GM18909 (cell line): Measurements from ENCODE around the gene AGTRAP.

ENCODE experiments used
- ATAC-seq: cut with Tn5 transposase; IDR thresholded peaks from one replicate; pipeline ENCODE4 v1.9.1; 2021; ENCODE audit warnings: mild to moderate bottlenecking; ENCODE audit not compliant: unreplicated experiment, poor library complexity

Gene AGTRAP

DNA sequence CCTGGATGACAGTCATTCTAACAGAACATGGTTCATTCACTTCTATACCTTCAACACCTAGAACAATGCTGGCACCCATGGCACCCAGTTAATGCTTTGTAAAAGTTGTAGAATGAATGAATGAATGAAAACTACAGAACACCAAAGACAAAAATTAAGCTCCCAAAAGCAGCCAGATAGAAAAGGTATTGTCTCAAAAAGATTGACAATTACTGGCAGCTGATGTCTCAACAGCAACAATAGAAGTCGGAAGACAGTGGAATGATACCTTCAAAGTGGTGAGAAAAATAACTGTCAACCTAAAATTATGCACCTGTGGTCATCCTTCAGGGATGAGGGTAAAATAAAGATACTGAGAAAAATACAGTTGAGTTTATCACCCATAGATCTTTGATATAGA, 21.1 kb downstream of the AGTRAP start:
- ATAC-seq = no peak

DNA sequence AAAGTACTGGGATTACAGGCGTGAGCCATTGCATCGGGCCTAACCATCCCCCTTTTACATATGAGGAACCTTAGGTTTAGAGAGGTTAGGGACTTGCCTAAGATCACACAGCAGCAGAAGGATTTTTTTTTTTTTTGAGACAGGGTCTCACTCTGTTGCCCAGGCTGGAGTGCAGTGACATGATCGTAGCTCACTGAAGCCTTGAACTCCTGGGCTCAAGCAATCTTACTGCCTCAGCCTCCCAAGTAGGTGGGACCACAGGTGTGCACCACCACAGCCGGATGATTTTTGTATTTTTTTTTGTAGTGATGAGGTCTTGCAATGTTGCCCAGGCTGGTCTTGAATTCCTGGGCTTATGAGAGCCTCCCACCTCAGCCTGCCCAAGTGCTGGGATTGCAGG, 23.9 kb downstream of the AGTRAP start:
- ATAC-seq = no peak

DNA sequence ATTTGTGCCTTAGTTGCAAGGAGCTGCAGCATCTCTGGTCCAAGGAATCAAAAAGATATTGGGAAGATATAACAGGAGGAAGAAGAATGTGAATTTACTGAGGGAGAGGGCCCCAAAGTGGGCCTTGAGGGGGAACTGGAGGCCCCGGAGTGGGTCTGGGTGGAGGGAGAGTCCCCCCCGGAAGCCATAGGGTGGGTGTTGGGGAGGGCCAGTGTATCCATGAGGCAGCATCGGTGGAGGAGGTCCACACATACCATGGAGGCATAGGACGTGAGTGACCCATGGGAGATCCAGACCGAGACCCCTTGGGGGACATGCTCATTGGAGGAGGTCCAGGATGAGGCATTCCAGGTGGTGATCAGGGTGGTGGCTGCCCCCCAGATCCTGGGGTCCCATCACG, 25.3 kb downstream of the AGTRAP start:
- no peak for ATAC-seq

DNA sequence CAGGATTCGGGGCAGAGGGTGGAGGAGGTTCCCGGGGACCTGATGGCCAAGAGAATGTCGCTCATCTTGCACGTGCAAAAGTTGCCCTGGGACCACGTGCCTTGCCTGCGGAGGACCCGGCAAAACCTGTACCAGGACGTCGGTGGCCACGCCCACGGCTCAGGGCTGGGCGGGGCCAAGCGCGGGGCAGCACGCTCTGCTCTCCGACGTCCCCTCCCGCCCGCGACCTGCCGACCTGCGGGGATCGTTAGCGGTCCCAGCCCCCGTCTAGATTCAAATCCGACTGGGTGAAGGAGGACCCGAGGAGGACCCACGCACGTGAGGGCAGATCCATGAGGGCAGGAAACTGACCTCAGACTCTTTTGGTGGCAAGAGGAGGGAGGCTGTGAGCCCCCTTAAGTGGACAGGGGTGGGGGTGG, 26.1 kb downstream of the AGTRAP start, which contains the start of gene C1orf167:
Gene C1orf167, plus strand, starts transcription at position 206 of the 419 bp plus-strand sequence. CDS start 2,208 bp downstream, outside the sequence.
- ATAC-seq = no peak

DNA sequence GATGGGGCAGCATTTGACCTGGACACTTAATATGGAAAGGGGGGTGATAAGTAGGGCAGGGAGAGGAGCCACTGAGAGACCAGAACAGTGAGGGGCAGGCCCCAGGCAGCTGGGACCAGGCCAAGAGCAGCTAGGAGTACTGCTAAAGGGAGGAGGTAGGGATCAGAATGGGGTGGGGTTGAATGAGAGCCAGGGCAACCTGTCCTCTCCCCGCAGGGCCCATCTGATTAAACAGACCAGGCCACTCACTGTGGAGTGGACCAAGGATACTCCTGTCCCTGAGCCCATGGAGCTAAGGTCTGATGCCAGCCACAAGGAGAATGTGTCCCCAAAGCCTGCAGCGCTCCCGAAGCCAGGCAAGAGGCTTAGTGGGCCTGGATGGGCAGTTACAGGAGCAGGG, 28.2 kb downstream of the AGTRAP start:
- no peak for ATAC-seq

DNA sequence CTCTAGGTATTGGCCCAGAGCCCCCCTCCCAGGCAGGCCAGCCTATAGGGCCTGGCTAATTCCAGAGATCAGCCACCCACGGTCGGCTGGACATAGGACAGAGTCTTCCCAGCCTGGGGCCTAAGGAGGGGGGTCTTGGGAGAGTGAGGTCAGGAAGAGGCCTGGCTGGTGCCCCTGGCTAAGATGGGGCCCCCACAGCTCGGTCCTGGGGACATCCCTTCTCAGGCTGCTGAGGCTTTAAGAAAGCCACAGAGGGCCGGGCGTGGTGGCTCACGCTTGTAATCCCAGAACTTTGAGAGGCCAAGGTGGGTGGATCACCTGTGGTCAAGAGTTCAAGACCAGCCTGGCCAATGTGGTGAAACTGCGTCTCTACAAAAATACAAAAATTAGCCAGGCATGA, 28.6 kb downstream of the AGTRAP start:
- no peak for ATAC-seq

DNA sequence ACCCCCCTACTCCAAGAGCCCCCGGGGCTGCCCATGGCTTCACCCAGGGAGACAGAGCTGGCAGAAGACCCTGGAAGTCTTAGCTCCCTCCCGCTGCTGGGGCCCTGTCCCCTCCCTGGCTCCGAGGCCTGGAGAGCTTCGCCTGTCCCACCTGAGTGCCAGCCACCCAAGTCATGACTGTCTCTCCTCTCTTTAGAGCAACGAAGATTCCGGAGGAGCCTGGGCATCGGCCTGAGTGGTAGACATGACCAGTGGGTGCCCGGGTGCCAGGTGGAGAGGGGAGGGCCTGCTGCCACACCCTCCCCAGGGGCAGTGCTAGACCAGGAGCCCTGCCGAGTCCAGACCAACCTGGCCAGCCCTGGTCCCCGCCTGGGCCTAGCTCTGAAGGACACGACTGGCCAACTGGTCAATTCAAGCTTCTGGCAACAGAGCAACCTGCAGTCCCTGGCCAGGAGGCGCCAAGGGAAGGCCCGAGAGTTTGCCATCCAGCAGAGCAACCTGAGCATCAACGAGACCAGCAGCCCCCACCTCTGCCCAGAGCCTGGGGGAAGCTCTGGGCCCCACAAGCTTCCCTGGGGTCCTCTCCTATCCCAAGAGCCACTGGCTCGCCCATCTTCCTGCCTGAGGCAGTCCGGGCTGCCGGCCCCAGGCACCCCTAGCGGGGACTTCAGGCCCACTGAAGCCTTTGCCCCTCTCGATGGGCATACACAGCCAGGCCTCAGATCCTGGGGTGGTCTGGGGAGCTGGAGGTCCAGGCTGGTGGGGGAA, 29.9 kb downstream of the AGTRAP start:
- ATAC-seq = no peak

DNA sequence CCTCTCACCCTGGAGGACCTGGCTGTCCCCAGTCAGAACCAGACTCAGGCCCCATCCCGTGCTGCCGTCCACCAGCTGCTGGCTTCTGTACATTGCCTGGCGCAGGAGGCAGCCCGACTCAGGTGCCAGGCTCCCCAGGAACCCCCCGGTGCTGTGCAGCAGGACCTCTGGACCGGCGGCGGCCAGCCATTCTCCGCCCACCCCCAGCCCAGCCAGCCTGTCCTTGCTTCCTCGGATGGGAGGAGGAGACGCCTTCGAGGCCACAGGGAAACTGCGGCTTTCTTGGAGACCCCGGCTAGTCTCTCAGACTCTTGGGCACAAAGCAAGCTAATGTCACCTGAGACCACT, 30.5 kb downstream of the AGTRAP start:
- no peak for ATAC-seq

DNA sequence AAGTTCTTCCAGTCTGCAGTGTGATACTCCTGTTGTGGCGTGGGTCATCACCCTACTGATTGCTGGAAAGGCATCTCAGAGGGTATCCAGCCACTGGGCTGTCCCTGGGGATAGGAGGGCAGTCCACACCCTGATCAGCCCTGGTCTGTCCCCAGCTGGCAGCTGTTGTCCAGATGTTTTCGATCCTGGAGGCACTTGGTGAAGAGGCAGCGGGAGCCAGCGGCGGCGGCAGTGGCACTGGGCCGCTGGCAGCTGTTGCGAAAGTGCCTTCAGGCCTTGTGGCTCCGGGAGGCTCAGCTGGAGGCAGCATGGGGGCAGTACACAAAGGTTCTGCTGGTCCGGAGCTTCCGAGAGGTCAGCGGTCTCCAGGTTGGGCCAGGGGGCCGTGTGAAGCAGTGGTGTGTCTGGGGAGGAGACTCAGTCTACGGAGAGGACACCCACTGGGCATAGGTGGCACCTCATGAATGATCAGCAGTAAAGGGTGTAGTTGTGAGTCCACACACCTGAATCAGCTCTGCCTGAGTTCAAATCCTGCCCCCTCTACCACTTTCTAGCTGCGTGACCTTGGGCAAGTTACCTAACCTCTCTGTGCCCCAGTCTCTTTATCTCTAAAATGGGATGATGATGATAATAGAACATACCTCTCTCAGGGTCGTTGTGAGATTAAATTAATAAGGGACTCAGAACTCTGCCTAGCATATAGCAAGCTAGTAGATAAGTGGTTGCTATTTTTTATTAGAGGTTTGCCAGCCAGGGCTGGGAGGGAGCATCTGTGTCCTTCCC, 32.2 kb downstream of the AGTRAP start:
- ATAC-seq = no peak

DNA sequence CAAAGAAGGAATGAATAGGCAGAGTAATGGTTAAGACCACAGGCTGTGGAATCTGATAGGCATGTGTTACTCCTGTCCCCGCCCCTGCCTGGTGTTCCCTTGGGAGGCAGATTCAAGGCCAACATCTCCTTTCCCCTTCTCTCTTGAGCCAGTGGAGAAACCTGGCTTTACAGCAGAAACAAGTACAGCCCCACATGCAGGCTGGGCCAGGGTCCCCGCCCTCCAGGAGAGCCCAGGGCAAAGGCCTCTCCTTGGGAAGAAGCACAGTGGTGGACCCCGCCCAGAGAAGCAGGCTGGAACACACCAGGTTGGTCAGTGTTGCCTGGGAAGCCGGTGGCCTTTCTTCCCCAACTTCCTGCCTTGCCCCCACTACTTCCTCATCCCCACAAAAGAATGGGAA, 32.9 kb downstream of the AGTRAP start:
- no peak for ATAC-seq

DNA sequence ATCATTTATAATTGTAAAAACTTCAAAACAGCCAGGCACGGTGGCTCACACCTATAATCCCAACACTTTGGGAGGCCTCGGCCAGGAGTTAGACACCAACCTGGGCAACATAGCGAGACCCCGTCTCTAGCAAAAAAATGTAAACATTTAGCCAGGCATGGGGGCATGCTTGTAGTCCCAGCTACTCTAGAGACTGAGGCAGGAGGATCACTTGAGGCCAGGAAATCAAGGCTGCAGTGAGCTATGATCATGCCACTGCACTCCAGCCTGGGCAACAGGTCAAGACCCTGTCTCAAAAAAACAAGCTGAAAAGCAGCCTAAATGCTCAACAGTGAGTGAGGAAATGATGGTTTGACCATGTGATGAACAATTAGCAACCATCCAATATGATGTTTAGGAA, 33.3 kb downstream of the AGTRAP start:
- no peak for ATAC-seq

DNA sequence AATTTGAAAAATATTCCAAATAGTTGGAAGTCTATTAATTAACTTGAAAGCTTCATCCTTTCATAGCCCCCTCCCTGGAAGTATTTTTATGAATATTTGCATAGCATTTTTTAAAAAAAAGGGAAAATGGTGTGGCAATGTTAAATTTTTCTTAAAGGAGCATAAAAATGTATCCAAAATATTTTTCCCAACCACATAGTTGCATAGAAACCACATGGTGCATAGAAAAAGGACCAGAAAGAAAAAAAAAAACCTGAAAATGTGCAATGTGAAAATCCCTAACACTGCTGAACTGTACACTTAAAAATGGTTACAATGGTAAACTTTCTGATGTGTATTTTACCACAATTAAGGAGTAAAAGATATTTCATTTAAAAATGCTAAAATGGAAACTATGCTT, 34.1 kb downstream of the AGTRAP start:
- ATAC-seq = no peak

DNA sequence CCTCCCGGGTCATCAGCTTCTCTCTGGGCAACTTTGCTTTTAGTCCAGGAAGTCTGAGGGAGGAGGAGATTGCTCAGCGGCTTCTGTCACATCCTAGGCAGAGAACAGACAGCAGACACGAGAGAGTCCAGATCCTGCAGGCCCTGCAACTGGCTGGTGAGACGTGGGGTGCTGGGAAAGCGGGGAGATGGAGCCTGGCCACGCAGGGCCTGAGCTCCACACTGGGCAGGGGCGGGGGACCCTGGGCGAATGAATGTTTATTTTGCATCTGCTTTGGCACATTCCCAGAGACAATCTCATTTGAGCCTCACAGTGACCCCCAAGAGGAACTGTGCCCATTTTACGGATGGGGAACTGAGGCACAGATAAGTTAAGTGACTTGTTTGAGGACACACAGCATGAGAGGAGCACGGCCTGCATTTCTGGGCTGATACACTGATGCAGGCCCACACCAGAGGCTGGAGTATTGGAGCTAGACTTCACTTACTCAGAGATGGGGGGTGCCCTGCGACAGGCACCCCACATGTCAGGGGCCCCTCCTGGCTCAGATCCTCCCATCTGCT, 35.6 kb downstream of the AGTRAP start:
- no peak for ATAC-seq

DNA sequence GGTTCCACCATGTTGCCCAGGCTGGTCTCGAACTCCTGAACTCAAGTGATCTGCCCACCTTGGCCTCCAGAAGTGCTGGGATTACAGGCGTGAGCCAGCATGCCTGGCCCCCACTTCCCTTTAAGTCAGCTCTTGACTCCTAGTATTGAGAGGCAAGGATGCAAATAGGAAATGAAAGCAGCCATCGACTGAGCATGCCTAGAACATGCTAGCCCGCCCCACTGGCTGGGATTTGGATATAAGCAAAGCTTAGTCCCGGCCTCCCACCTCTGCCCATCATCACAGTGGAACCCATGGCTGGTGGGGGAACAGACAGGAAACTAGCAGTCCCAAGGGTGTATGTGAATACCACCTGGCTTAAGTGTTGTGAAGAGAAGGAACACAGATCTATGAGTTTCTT, 36.5 kb downstream of the AGTRAP start:
- ATAC-seq = no peak

DNA sequence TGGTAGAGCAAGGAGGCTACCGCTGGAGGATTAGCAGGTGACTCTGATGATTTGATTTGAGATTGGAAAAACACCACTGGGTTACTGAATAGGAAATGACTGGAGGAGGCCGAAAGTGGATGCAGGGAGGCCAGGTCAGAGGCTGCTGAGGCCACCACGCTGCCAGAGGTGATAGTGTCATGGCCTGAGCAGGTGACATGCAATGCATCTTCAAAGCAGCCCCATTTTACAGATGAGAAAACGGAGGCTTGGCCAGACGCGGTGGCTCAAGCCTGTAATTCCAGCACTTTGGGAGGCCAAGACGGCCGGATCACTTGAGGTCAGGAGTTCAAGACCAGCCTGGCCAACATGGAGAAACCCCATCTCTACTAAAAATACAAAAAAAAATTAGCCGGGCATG, 38.8 kb downstream of the AGTRAP start:
- no peak for ATAC-seq

DNA sequence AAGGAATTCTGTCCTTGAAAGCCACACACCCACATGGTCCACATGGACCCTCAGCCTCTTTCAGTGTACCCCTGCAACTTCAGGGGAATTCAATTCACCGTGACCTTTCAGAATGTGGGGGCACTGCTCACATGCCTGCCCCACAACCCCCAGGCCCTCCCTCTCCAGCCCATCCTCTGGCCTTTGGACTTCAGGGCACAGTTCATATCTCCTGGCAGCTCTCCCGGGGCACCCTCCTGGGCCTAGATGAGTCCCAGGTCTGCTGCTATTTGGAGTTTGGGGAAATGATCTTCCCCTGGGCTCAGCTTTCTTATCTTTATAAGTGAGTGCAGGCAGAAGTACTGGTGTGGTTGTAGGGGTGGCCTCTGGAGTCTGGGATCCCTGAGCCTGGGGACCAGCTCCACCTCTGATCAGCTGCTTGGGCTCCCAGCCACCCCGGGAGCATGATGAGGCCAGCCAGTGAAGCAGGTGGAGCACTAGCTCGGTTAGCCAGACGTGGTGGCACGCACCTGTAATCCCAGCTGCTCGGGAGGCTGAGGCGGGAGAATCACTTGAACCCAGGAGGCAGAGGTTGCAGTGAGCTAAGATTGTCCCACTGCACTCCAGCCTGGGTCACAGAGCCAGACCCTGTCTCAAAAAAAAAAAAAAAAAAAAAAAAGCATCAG, 41.9 kb downstream of the AGTRAP start:
- ATAC-seq = no peak

DNA sequence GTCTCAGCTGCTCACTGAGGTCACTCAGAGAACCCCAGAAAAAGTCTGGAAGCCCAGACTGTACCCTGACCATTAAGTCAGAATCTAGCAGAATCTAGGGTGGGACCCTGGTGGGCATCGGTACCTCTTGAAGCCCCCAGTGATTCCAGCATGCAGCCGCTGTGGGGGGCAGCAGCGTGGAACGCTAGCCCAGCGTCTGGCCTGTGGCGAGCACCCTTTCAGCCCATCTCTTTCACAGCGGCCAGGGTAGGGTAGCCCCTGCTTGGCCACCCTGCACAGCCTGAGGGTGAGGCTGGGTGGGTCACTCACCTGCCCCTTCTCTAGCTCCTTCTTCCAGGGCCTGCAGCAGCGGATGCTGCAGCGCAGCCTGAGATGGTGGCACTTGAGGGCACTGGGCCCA, 42.4 kb downstream of the AGTRAP start:
- ATAC-seq = no peak

DNA sequence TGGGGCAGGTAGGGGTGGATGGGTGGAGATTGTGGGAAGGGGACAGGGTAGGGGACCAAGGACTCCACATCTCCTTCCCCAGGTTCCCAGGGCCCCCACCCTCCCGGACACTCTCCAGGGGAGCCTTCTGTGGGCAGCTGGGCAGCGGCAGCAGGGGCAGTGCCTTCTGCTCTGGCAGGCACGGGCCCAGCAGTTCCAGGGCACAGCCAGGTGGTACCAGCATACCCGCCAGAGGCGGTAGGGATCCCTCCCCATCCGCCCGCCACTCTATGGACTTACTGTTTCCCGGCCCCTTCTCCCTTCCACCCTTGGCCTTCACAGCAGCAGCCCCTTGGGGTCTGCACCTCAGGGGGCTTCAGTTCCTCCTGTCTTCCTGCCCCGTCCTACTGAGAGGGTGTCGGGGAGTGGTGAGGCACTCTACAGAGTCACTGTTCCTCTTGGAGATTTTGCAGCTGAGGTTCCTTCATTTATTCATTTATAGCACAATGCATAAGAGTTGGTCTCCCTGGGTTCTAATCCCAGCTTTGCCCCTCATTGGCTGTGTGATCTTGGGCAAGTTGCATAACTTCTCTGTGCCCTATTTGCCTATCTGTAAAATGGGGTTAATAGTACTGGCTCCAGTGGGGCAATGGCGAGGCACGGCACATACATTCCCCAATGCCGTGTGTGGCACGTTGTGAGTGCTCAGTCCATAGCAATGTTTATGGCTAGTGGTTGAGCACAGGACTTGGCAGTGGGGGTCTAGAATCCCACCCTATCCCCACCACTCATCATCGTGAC, 43.1 kb downstream of the AGTRAP start:
- no peak for ATAC-seq

DNA sequence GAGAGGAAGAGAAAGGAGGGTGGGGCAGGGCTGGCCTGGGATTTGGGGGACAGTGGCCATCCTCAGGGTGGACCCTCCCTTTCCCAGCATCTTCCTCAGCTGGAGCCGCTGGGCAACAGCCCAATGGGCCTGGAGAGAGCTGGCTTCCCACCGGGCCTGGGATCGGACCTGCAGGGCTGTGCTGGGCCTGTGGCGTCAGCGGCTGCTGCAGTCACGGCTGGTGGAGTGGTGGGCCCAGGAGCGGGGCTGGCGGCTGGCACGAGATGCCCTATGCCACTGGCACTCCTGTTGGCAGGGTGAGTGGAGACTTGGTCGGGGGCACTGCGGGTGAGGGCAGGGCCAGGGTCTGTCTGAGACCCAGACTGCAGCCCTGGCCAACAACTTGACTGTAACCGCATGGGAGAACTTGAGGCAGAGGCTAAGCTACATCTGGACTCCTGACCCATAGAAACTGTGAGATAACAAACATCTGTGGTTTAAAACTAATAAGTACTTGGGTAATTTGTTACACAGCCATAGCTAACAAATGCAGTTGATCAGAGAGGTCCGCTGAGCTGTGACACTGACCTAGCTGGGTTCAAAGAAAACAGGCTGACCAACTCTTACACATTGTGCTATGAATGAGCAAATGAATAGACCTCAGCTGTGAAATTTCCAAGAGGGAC, 43.9 kb downstream of the AGTRAP start:
- no peak for ATAC-seq
